Gastroesophageal sphincter (tissue), 3 donors: Measurements from ENCODE around the gene CHRNE.
A peak's percentile ranks its signal among the peaks of the same experiment; 100 is the strongest.

ENCODE experiments used
- CTCF ChIP-seq, 4 experiments: fragments of 200-600 bp in 2 of 4; fragments of 450-650 bp in 2 of 4; sonication (generic) in 1 of 4; IDR thresholded peaks; one replicate each; pipeline ENCODE4 v1.5.1; 2017 to 2019; ENCODE audit warnings: antibody characterized with exemption in 4 of 4, mild to moderate bottlenecking in 2 of 4, moderate library complexity in 2 of 4
- POLR2A ChIP-seq, 2 donors: fragments of 450-650 bp; IDR thresholded peaks; one replicate each; pipeline ENCODE4 v1.6.1; 2017; ENCODE audit warnings: antibody characterized with exemption in 2 of 2, mild to moderate bottlenecking in 2 of 2, moderate library complexity in 1 of 2

- TF ChIP-seq POLR2A (IDR thresholded peaks at IDR 0.05) (peak; percentile 90 to 94), CTCF (IDR thresholded peaks at IDR 0.05) (no peak)
These were observed 45.5 kb upstream of the CHRNE start, which contains the start of gene PFN1 for GRCh38 chr17:4948166-4948930.
